ENCODE measurements around the gene USO1.
"Not testable (repeated sequence)": the region's sequence is repeated elsewhere in the genome, so short reads cannot be mapped to it uniquely, and the experiment has no call there.

The USO1 gene

GRCh38 chr4:75769036-75769435 lies 44.7 kb downstream of the USO1 start:
- no peak for DNase-seq (ENCODE audit: low read depth)

- no peak for DNase-seq (ENCODE audit: low read depth)
Observed at GRCh38 chr4:75771607-75772006, 47.2 kb downstream of the USO1 start.

- DNase-seq (ENCODE audit: low read depth) = no peak
Observed at GRCh38 chr4:75777589-75777988, 53.2 kb downstream of the USO1 start.

GRCh38 chr4:75779105-75779757 lies 54.9 kb downstream of the USO1 start:
- no peak for DNase-seq (ENCODE audit: low read depth)

GRCh38 chr4:75781305-75781704 lies 56.9 kb downstream of the USO1 start:
- no peak for DNase-seq (ENCODE audit: low read depth)

- no peak for DNase-seq (ENCODE audit: low read depth)
Observed at GRCh38 chr4:75786526-75786925, 62.1 kb downstream of the USO1 start.

- DNase-seq (ENCODE audit: low read depth) = no peak
Observed at GRCh38 chr4:75786938-75787337, 62.6 kb downstream of the USO1 start.

GRCh38 chr4:75790024-75790423 lies 65.6 kb downstream of the USO1 start:
- no peak for DNase-seq (ENCODE audit: low read depth)

- no peak for DNase-seq (ENCODE audit: low read depth)
Observed at GRCh38 chr4:75800972-75801371, 76.6 kb downstream of the USO1 start.

GRCh38 chr4:75806035-75806434 lies 81.7 kb downstream of the USO1 start:
- DNase-seq (ENCODE audit: low read depth) = not testable (repeated sequence)

- DNase-seq (ENCODE audit: low read depth) = no peak
Observed at GRCh38 chr4:75817901-75818300, 93.5 kb downstream of the USO1 start.

GRCh38 chr4:75819121-75819520 lies 94.7 kb downstream of the USO1 start:
- no peak for DNase-seq (ENCODE audit: low read depth)

- DNase-seq (ENCODE audit: low read depth) = no peak
Observed at GRCh38 chr4:75820197-75820596, 95.8 kb downstream of the USO1 start.

- no peak for DNase-seq (ENCODE audit: low read depth)
Observed at GRCh38 chr4:75820676-75821075, 96.3 kb downstream of the USO1 start.

GRCh38 chr4:75821216-75821615 lies 96.8 kb downstream of the USO1 start:
- no peak for DNase-seq (ENCODE audit: low read depth)

- DNase-seq (ENCODE audit: low read depth) = no peak
Observed at GRCh38 chr4:75821966-75822365, 97.6 kb downstream of the USO1 start.

GRCh38 chr4:75822416-75822815 lies 98.0 kb downstream of the USO1 start:
- no peak for DNase-seq (ENCODE audit: low read depth)

GRCh38 chr4:75823812-75824211 lies 99.4 kb downstream of the USO1 start:
- no peak for DNase-seq (ENCODE audit: low read depth)

- no peak for DNase-seq (ENCODE audit: low read depth)
Observed at GRCh38 chr4:75830906-75831305, 106.5 kb downstream of the USO1 start.

GRCh38 chr4:75831856-75832405 lies 107.6 kb downstream of the USO1 start:
- DNase-seq (ENCODE audit: low read depth) = no peak

- no peak for DNase-seq (ENCODE audit: low read depth)
Observed at GRCh38 chr4:75834095-75834771, 109.9 kb downstream of the USO1 start.

GRCh38 chr4:75834772-75835154 lies 110.4 kb downstream of the USO1 start:
- DNase-seq (ENCODE audit: low read depth) = no peak

GRCh38 chr4:75841641-75842520 lies 117.5 kb downstream of the USO1 start:
- no peak for DNase-seq (ENCODE audit: low read depth)
